Stimulated activated CD4-positive, alpha-beta T cell treated with anti-CD3 and anti-CD28 coated beads, Interleukin-4, amount 100 ng/mL, for 48 hours (primary cell): ENCODE data around the gene ACHE.

Experiments
- DNase-seq, 2 donors: peaks; one replicate each; pipeline ENCODE4 v3.0.0-alpha.2; 2020; ENCODE audit warnings: low read depth in 2 of 2

The ACHE gene

DNA sequence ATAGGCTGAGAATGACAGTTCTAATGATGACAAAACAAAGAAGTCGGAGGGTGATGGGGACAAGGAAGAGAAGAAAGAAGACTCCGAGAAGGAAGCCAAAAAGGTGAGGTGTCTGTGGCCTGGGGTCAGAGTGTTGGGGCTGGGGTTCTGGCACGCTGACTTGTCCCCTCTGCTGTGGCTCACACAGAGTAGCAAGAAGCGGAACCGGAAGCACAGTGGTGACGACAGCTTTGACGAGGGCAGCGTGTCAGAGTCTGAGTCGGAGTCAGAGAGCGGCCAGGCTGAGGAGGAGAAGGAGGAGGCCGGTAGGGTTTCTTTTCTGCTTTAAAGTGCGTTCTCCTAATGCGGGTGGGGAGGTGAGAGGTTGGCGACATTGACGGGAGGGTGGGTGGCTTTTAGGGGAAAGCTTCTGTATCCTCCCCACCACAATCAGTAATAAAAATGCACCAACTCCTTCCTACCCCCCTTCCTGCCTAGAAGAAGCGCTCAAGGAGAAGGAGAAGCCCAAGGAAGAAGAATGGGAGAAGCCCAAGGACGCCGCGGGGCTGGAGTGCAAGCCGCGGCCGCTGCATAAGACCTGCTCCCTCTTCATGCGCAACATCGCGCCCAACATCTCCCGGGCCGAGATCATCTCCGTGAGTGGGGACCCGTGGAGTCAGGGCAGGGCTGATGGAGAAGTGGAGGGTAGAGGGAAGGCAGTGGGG lies 10.8 kb downstream of the ACHE start:
- no peak for DNase-seq

DNA sequence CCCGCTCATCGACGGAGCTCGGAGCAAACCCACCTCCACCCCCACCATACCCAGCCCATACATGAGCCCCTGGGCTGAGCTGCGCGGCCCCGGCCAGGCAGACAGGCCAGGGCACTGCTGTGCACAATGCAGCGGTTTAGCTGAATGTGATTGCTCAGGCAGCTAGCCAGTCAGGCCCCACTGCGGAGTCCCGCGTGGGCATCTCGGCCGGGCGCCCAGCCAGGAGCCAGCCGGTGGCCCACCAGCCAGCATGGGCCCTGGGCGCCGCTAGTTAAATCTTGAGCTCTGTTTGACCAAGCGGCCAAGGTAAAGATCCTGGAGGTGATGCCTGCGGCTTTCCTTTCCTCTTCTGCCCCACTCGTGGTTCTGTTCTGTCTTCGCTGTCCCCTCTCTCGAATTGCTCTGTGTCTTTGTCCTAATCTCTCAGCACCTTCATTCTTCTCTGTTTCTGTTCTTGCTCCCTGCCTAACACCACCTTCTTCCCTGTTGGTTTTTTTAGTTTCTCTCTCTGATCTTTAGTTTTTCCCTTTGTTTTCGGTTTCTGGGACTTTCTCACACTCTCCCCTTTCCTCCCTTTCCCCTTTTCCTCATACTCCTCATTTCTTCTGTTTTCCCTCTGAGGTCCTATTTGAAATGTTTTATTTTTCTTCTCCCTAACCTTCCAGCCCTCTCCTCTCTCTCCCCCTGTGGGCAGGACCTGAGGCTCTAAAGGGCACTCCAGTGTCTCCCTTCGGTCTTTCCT lies 12.7 kb downstream of the ACHE start:
- no peak for DNase-seq

DNA sequence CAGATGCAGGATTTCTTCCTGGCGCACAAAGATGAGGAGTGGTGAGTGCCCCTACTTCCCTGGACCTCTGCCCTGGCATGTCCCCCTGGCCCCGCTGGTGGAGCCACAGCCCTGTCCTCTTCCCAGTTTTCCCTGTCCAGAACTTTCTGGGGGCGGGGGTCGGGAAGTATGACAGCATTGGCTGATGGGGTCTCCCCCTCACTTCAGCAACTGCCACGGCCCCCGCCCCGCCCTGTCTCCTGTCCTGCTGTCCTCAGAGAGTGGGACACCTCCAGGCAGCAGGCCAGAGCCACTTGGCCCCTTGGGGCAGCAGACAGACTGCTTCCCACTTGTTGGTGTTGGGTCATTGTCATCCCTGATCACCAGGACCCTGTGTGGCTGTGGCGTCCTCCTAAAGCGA lies 13.5 kb downstream of the ACHE start:
- DNase-seq, result no peak

DNA sequence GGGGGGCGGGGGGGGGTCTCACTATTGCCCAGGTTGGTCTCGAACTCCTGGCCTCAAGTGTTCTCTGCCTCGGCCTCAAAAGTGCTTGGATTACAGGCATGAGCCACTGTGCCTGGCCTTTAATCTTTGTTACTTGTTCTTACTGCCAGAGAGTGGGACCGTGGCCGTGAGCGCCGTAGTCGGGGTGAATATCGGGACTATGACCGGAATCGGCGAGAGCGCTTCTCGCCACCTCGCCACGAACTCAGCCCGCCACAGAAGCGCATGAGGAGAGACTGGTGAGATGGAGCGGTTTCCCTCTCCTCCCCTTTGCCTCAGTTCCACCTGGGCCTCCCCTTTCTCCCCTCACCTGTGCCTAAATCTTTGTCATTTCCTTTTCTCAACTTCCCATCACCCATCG lies 14.6 kb downstream of the ACHE start:
- DNase-seq, result no peak

GRCh38 chr7:100880645-100881044 lies 15.0 kb downstream of the ACHE start:
- no peak for DNase-seq

- DNase-seq, result no peak
Measured at GRCh38 chr7:100879685-100880261, 15.9 kb downstream of the ACHE start.

DNA sequence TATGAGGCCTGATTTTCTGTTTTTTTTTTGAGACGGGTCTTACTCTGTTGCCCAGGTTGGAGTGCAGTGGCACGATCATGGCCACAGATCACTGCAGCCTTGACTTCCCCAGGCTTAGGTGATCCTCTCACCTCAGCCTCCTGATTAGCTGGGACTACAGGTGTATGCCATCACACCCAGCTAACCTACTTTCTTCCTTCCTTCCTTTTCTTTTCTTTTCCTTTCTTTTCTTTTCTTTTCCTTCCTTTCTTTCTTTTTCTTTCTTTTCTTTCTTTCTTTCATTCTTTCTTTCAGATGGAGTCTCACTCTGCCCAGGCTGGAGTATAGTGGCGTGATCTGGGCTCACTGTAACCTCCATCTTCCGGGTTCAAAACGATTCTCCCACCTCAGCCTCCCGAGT lies 17.0 kb downstream of the ACHE start:
- no peak for DNase-seq

DNA sequence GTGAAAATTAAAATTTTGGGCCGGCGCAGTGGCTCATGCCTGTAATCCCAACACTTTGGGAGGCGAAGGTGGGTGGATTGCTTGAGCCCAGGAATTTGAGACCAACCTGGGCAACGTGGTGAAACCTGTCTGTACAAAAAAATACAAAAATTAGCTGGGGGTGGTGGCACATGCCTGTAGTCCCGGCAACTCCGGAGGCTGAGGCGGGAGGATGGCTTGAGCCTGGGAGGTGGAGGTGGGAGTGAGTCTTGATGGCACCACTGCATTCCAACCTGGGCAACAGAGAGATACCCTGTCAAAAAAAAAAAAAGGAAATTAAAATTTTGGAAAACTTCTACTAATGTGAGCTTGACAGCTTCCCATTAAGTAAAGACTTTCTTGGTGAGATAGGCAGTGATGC lies 17.7 kb downstream of the ACHE start:
- no peak for DNase-seq

- no peak for DNase-seq
Measured at GRCh38 chr7:100875356-100875751, 20.3 kb downstream of the ACHE start.

GRCh38 chr7:100874577-100875355 lies 20.9 kb downstream of the ACHE start, which contains the start of gene SRRT:
Gene SRRT, plus strand, starts transcription at chr7:100875103. Its CDS starts 488 bp downstream, at chr7:100875591.
- DNase-seq, result peak; percentile 98

DNA sequence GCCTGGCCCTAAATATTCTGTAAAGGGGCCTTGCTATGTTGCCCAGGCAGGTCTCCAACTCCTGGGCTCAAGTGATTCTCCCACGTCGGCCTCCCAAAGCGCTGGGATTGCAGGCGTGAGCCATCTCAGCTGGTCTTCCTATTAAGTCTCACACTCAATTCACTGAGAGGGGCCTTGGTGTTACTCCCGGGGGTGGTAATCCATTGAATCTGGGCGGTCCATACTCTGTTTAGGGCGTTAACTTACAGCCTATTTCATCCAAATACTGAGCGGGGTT lies 21.4 kb downstream of the ACHE start:
- DNase-seq, result no peak

GRCh38 chr7:100873599-100874299 lies 21.9 kb downstream of the ACHE start:
- DNase-seq, result no peak

- no peak for DNase-seq
Measured at GRCh38 chr7:100867776-100868485, 27.8 kb downstream of the ACHE start.

- peak; percentile 57 to 68 for DNase-seq
Measured at GRCh38 chr7:100867040-100867775, 28.5 kb downstream of the ACHE start, which contains the start of gene TRIP6. Gene TRIP6, plus strand, starts transcription at chr7:100867387. Its CDS starts 111 bp downstream, at chr7:100867498.

DNA sequence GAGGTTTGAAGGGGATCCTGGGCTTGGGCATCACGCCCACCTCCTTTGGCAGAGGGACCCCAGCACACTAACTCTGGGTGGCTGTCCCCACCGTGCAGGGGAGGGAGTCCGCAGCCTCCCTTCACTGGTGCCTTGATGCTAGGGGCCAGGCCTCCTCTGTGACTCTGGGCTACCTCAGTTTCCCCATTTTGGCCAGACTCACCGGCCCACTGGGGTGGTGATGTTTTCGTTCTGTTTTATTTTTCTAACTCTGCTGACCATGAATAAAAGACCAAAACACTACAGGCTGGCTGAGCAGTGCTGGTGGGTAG lies 29.0 kb downstream of the ACHE start:
- DNase-seq, result no peak

DNA sequence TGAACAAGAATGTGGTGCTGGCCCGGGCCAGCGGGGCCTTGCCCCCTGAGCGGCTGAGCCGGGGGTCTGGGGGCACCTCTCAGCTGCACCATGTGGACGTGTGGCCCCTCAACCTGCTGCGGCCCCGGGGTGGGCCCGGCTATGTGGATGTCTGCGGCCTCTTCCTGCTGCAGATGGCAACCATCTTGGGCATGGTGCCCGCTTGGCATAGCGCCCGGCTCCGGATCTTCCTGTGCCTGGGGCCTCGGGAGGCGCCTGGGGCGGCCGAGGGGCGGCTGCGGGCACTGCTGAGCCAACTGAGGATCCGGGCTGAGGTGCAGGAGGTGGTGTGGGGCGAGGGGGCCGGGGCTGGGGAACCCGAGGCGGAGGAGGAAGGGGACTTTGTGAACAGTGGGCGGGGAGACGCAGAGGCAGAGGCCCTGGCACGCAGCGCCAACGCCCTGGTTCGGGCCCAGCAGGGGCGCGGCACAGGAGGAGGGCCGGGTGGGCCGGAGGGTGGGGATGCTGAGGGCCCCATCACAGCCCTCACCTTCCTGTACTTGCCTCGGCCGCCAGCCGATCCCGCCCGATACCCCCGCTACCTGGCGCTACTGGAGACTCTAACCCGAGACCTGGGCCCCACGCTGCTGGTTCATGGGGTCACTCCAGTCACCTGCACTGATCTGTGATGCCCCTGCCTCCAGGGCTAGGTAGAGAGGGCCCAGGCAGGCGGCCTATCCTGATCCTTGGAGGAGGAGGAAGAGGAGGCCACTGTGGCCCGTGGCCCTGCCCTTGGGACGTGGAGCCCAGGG lies 29.6 kb downstream of the ACHE start:
- no peak for DNase-seq

GRCh38 chr7:100865372-100865911 lies 30.2 kb downstream of the ACHE start:
- DNase-seq, result no peak

DNA sequence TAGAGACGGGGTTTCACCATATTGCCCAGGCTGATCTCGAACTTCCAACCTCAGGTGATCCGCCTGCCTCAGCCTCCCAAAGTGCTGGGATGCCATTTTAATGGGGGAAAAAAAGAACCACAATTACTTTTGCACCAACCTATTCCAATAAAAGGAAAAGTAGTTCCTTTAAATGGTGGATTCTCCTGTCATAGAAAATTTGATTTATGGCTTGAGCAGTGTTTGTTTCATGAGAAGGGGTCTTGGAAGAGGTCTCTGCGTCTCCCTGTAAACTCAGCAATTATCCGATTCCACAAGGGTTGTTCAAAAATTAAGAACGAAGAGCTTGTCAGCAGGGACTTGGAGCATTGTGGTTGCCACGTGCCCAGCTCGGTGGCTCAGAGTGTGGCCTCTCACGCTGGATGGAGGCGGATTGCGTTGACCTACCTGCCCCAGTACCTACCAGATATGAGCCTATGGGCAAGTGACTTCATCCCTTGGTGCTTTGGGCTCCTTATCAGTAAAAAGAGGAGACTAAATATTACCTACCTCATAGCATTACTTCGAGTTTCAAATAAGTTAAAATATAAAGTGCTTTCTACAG lies 31.3 kb downstream of the ACHE start:
- no peak for DNase-seq

- DNase-seq, result no peak
Measured at GRCh38 chr7:100863406-100863950, 32.2 kb downstream of the ACHE start.
